Measurements from ENCODE around the gene SELPLG. TPM values are rescaled to one million over a fixed set of nuclear protein-coding genes. Genes with fewer than 3 reads are reported as not detected.

Gene SELPLG
- total and polyA plus RNA-seq, 2 of the 4 experiments (the other 2 are of a cell fraction) = 3.2 to 10.8 TPM

GRCh38 chr12:108640802-108641445, 7.2 kb upstream of the SELPLG start:
- H3K27me3 ChIP-seq (ENCODE audit: control insufficient read depth, insufficient read depth, low read length) = no peaks in the 10 kb centered on the region
- DNase-seq (peak; percentile 59), ATAC-seq (ENCODE audit: low read depth) (peak; percentile 12; the same call in 1 of the 2 replicates)
- no peak overlapping the region for H2BK15ac ChIP-seq (ENCODE audit: low read depth, low read length)
- BruUV-seq (replicated peaks) = no TSS peak
- no peak overlapping the region for H3K56ac ChIP-seq (ENCODE audit: extremely low read depth, insufficient read depth, low read length)
- H4K91ac ChIP-seq (ENCODE audit: insufficient read depth, low read depth, low read length) = no peak overlapping the region
- H3K14ac ChIP-seq (replicated peaks; ENCODE audit: low read depth, low read length) = no peak overlapping the region
- H2BK120ac ChIP-seq (ENCODE audit: low read depth, low read length) = no peak overlapping the region
- peaks cover 27% of the 10 kb centered on the region for H3K36me3 ChIP-seq (ENCODE audit: control insufficient read depth, insufficient read depth, low read length)
- H3K9me3 ChIP-seq (ENCODE audit: control insufficient read depth, insufficient read depth, low read length) = no peaks in the 10 kb centered on the region
- peaks cover 37% of the 10 kb centered on the region for H4K20me1 ChIP-seq (ENCODE audit: insufficient read depth, low read length)
- in situ Hi-C loops (cut with MboI; ENCODE audit: low sequenced_read_pairs) = loop anchor here (10.0 to 25.0 kb wide), 2 partner anchors 294 to 446 kb away; partner anchors contain the start of genes ALKBH2 and UNG
- ChIA-PET CTCF (no interaction called here), POLR2A (ENCODE audit: unreplicated experiment) (no interaction called here)
- 100% methylated on average over 2 of the region's 10 CpGs; no CpG with 5 or more reads in 1 of the 2 experiments for WGBS, 2 experiments (ENCODE audit: extremely low coverage in 2 of 2, insufficient read length in 1 of 2)
- H3K9ac ChIP-seq (ENCODE audit: low read depth, low read length) = no peak overlapping the region
- H3K4me1 ChIP-seq (ENCODE audit: control insufficient read depth, insufficient read depth, low read length) = peaks cover 10% of the 10 kb centered on the region
- no peak overlapping the region for H3K27ac ChIP-seq (ENCODE audit: insufficient read depth, low read length)
- intact Hi-C loops (cut with micrococcal nuclease) = no loop called here
- H4K8ac ChIP-seq (ENCODE audit: low read depth in 2 of 2, low read length in 2 of 2) = no peak overlapping the region; a peak in 1 of 4 replicates
- no peak overlapping the region for H2BK20ac ChIP-seq (ENCODE audit: low read depth, low read length)
- H3K4me3 ChIP-seq (ENCODE audit: insufficient read depth, low read depth, low read length) = no peak overlapping the region
- no peak overlapping the region for H4K5ac ChIP-seq (ENCODE audit: low read depth, low read length)
- peaks cover 26% of the 10 kb centered on the region for H3K9me1 ChIP-seq (ENCODE audit: insufficient read depth, low read length)
- dilution Hi-C loops (cut with HindIII; ENCODE audit: low sequenced_read_pairs, unreplicated experiment) = no loop called here
- no peak overlapping the region for H2BK5ac ChIP-seq (ENCODE audit: low read depth, low read length, poor library complexity, severe bottlenecking)
- H3K18ac ChIP-seq (ENCODE audit: low read depth, low read length) = no peak overlapping the region
- TF ChIP-seq MAFK (IDR thresholded peaks at IDR 0.05; ENCODE audit: low read depth, low read length) = no peak
- no peak for TF ChIP-seq CHD1 (IDR thresholded peaks at IDR 0.05; ENCODE audit: low read depth, low read length)
- no peak for TF ChIP-seq MXI1 (IDR thresholded peaks at IDR 0.05; ENCODE audit: borderline replicate concordance, low read depth, low read length)
- TF ChIP-seq FOS (IDR thresholded peaks at IDR 0.05; ENCODE audit: low read depth, low read length) = no peak
- no peak for TF ChIP-seq SMC3 (IDR thresholded peaks at IDR 0.05; ENCODE audit: low read depth, low read length)
- no peak for TF ChIP-seq MAZ (IDR thresholded peaks at IDR 0.05; ENCODE audit: borderline replicate concordance, low read depth, low read length)
- no peak for TF ChIP-seq CTCF (conservative IDR thresholded peaks at IDR 0.05; ENCODE audit: low read depth, low read length)
- no peak for TF ChIP-seq RCOR1 (IDR thresholded peaks at IDR 0.05; ENCODE audit: insufficient replicate concordance, low read length)
- no peak for TF ChIP-seq RFX5 (IDR thresholded peaks at IDR 0.05; ENCODE audit: low read depth, low read length)
- TF ChIP-seq POLR2A (IDR thresholded peaks at IDR 0.05; ENCODE audit: low read depth, low read length) = no peak; the same call in 1 of the 2 replicates
- no peak for TF ChIP-seq NFE2L2 (IDR thresholded peaks at IDR 0.05; ENCODE audit: low read depth, low read length)
- no peak for TF ChIP-seq BHLHE40 (IDR thresholded peaks at IDR 0.05; ENCODE audit: low read depth, low read length)
- TF ChIP-seq RAD21 (IDR thresholded peaks at IDR 0.05; ENCODE audit: low read length) = no peak
- no peak for TF ChIP-seq CEBPB (IDR thresholded peaks at IDR 0.05; ENCODE audit: low read depth, low read length)
- TF ChIP-seq, protein P1, sequence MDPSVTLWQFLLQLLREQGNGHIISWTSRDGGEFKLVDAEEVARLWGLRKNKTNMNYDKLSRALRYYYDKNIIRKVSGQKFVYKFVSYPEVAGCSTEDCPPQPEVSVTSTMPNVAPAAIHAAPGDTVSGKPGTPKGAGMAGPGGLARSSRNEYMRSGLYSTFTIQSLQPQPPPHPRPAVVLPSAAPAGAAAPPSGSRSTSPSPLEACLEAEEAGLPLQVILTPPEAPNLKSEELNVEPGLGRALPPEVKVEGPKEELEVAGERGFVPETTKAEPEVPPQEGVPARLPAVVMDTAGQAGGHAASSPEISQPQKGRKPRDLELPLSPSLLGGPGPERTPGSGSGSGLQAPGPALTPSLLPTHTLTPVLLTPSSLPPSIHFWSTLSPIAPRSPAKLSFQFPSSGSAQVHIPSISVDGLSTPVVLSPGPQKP (IDR thresholded peaks at IDR 0.05; ENCODE audit: borderline replicate concordance, low read depth, low read length) = no peak
- TF ChIP-seq USF2 (IDR thresholded peaks at IDR 0.05; ENCODE audit: low read depth, low read length) = no peak
- peaks cover 24 to 58% of the 10 kb centered on the region in 2 experiments for H3K79me1 ChIP-seq (ENCODE audit: low read depth in 1 of 2, low read length in 2 of 2)
- H3K4me2 ChIP-seq (ENCODE audit: low read depth, low read length) = no peak overlapping the region
- no peak overlapping the region for H3K4ac ChIP-seq (ENCODE audit: low read depth, low read length)
- H3K23ac ChIP-seq (ENCODE audit: low read depth, low read length) = no peak overlapping the region
- no peak overlapping the region for H2AFZ ChIP-seq (replicated peaks; ENCODE audit: low read length, poor library complexity)
- no peak overlapping the region for H2AK9ac ChIP-seq (replicated peaks; ENCODE audit: low read depth, low read length, poor library complexity)
- H2AK5ac ChIP-seq (ENCODE audit: low read depth, low read length) = no peak overlapping the region

All from IMR-90 (cell line).